Spinal cord (tissue), 10 donors: Measurements from ENCODE around the gene HPS5. TPM values are rescaled to one million over a fixed set of nuclear protein-coding genes. Genes with fewer than 3 reads are reported as not detected.
"Not testable (repeated sequence)": the region's sequence is repeated elsewhere in the genome, so short reads cannot be mapped to it uniquely, and the experiment has no call there.

Experiments used
- DNase-seq, 6 donors: peaks; one replicate each; pipeline versions ENCODE4 v3.0.0 to v3.0.0-alpha.2; 2013 to 2015; ENCODE audit warnings: low spot score in 6 of 6, low read depth in 4 of 6
- H3K27ac ChIP-seq: one replicate; pipeline ENCODE4 v1.5.1; 2013; ENCODE audit warnings: low read depth, low read length, control low read depth
- H3K27me3 ChIP-seq: one replicate; pipeline ENCODE4 v1.6.1; 2013; ENCODE audit warnings: low read length; ENCODE audit not compliant: control insufficient read depth, insufficient read depth
- H3K36me3 ChIP-seq: one replicate; pipeline ENCODE4 v1.6.1; 2013; ENCODE audit warnings: low read length; ENCODE audit not compliant: control insufficient read depth, insufficient read depth
- H3K4me1 ChIP-seq: one replicate; pipeline ENCODE4 v1.6.1; 2013; ENCODE audit warnings: low read length; ENCODE audit not compliant: control insufficient read depth, insufficient read depth
- H3K4me3 ChIP-seq: one replicate; pipeline ENCODE4 v1.5.1; 2013; ENCODE audit warnings: low read depth, low read length, control low read depth
- H3K9me3 ChIP-seq: one replicate; pipeline ENCODE4 v1.6.1; 2013; ENCODE audit warnings: low read length; ENCODE audit not compliant: control insufficient read depth, insufficient read depth
- WGBS: methylation state at CpG from one replicate; pipeline ENCODE4 v1.1.5; 2013; ENCODE audit warnings: missing lambda C conversion rate; ENCODE audit not compliant: insufficient coverage; 5-methylcytosine and 5-hydroxymethylcytosine counted together
- polyA plus RNA-seq, 2 donors: library from polyadenylated mRNA; unstranded; fragments of 120-200 nt; gene quantifications; one replicate each; pipeline ENCODE4 v1.2.1, GENCODE V29; 2013; ENCODE audit not compliant: insufficient read length in 2 of 2
- total RNA-seq, 2 donors: library from RNA; depleted of rRNA in 1 of 2; stranded (reverse); fragments of 120-200 nt in 1 of 2; fragments of >200 nt in 1 of 2; gene quantifications; one replicate each; pipeline versions ENCODE4 v1.2.3 to v1.2.4, GENCODE V29; 2013 to 2014
- donor health status: healthy.

HPS5 gene
- total and polyA plus RNA-seq, 4 donors, result 14.5 to 80.3 (median 27.5) TPM

DNA sequence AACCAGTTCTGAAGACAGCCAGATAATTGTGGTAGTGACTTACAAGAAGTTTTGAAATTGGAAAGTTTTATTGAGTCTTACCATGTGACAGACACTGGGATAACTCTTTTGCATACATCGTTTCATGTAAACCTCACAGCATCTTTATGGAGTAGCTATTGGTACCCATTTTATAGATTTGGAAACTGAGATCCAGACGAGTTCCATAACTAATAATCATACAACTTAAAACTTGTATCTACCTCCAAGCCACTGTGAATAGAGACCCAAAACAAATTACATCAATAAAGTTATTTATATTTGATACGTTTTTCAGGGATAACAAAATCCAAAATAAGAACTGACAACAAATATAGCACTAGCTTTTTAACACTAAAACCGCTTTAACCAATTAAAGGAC lies 36.7 kb upstream of the HPS5 start:
- Histone ChIP-seq H3K4me1 (no peaks in the 10 kb centered on the region), H3K27ac (no peak overlapping the region), H3K27me3 (no peaks in the 10 kb centered on the region), H3K36me3 (peaks cover 54% of the 10 kb centered on the region), H3K4me3 (no peak overlapping the region), H3K9me3 (no peaks in the 10 kb centered on the region)
- no peak for DNase-seq
- WGBS, result no CpG with 5 or more reads among the region's 4 CpGs

DNA sequence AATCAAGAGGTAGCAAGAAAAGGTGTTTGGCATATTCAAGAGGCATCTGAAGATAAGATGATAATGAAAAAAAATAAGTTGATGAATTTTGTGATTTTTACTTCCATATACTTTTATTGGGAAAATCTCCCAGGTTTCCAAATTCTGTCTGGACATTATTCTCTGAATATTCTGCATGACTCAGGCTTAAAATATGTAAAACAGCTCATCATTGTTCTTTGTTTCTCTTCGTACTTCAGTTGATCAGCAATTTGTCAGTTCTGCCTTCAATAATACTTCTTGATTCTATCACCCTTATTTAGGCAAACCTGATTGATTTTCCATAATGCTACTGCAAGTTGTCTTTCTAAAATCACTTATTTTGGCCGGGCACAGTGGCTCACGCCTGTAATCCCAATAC lies 30.6 kb upstream of the HPS5 start:
- Histone ChIP-seq H3K36me3 (peaks cover 40% of the 10 kb centered on the region), H3K27ac (no peak overlapping the region), H3K4me3 (no peak overlapping the region), H3K27me3 (no peaks in the 10 kb centered on the region), H3K9me3 (no peaks in the 10 kb centered on the region), H3K4me1 (no peaks in the 10 kb centered on the region)
- no peak for DNase-seq
- WGBS, result 89% methylated on average over 3 of the region's 3 CpGs

DNA sequence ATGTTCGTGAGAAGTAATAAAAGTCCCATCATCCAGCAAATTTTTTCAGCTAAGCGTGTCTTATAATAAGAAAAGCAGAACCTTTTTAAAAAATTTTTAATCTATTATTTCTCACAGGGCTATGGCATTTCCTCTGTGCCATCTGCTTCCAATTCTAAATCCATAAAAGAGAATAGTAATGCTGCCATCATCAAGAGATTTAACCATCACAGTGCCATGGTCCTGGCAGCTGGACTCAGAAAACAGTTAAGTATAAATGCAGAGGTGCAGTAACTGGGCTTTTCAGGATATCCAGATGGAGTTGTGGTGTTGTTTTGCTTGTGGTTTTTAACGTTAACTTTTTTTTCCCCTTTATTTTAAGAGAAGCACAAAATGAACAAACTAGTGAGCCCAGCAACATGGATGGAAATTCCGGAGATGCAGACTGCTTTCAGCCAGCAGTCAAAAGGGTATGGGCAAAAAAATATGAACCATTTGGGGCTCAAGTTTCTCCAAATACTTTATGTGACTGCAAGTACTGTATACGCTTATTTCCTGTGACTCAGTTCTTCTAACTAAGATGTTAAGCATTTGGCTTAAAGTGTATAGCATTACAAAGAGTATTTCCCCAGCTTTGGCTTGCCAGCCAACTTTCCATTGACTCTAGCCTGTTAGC lies 25.7 kb upstream of the HPS5 start:
- Histone ChIP-seq H3K4me3 (no peak overlapping the region), H3K9me3 (no peaks in the 10 kb centered on the region), H3K4me1 (no peaks in the 10 kb centered on the region), H3K27ac (no peak overlapping the region), H3K36me3 (peaks cover 40% of the 10 kb centered on the region), H3K27me3 (no peaks in the 10 kb centered on the region)
- no peak for DNase-seq
- WGBS, result 89% methylated on average over 1 of the region's 5 CpGs

DNA sequence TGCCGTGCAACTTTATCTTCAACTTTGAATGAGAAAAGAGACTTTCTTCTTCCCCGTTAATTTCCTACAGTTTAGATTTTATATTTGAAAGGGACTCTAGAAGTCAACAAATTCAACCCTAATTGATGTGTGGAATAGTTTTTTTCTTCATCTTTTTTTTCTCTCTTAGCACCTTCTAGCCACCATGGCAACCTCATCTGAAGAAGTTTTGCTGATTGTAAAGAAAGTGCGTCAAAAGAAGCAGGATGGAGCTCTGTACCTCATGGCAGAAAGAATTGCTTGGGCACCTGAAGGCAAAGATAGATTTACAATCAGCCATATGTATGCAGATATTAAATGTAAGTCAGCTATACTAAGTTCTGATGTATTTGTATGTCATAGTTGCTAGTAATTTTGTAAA lies 11.0 kb upstream of the HPS5 start:
- no peak overlapping the region for H3K27ac ChIP-seq
- no CpG with 5 or more reads among the region's 3 CpGs for WGBS
- peaks cover 29% of the 10 kb centered on the region for H3K36me3 ChIP-seq

DNA sequence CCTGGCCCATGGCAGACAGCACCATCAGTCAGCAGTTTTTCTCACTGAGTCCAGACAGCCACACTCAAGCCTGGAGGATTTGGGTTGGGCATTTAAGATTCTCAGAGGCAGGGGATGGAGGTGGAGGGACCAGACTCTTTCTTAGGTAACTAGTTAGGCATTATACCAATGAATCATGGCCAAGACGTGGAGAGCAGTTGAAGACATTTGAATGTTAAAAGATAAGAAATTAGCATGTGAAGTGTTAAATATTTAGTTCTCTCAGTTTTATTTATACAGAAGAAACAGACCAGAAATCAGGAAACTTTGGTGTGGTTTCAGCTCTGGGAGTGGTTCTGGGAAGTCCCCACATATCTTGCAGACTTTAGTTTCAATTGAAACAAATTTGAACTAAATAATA lies 10.4 kb upstream of the HPS5 start:
- Histone ChIP-seq H3K36me3 (peaks cover 34% of the 10 kb centered on the region), H3K9me3 (no peaks in the 10 kb centered on the region), H3K4me3 (no peak overlapping the region), H3K27ac (no peak overlapping the region), H3K4me1 (no peaks in the 10 kb centered on the region), H3K27me3 (no peaks in the 10 kb centered on the region)
- no CpG with 5 or more reads among the region's 1 CpG for WGBS
- DNase-seq, result no peak

More for the DNA sequence above, 11.0 kb upstream of the HPS5 start:
- H3K9me3 ChIP-seq, result no peaks in the 10 kb centered on the region
- no peaks in the 10 kb centered on the region for H3K27me3 ChIP-seq
- no peak for DNase-seq
- H3K4me3 ChIP-seq, result no peak overlapping the region
- no peaks in the 10 kb centered on the region for H3K4me1 ChIP-seq

DNA sequence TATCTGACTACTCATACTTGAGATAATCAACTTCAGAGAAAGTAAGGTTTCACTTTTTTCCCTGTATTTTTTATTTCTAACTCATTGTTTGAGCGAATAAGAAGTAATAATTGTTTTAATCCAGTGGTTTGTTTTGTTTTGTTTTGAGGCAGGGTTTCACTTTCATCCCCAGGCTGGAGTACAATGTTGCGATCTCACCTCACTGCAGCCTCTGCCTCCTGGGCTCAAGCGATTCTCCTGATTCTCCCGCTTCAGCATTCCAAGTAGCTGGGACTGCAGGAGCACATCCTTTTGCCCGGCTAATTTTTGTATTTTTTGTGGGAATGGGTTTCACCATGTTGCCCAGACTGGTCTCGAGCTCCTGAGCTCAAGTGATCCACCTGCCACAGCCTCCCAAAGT lies 9.0 kb upstream of the HPS5 start:
- no peak overlapping the region for H3K27ac ChIP-seq
- H3K36me3 ChIP-seq, result peaks cover 23% of the 10 kb centered on the region
- H3K4me1 ChIP-seq, result no peaks in the 10 kb centered on the region
- WGBS, result 72% methylated on average over 4 of the region's 6 CpGs
- no peak overlapping the region for H3K4me3 ChIP-seq
- no peaks in the 10 kb centered on the region for H3K27me3 ChIP-seq
- H3K9me3 ChIP-seq, result no peaks in the 10 kb centered on the region
- no peak for DNase-seq

DNA sequence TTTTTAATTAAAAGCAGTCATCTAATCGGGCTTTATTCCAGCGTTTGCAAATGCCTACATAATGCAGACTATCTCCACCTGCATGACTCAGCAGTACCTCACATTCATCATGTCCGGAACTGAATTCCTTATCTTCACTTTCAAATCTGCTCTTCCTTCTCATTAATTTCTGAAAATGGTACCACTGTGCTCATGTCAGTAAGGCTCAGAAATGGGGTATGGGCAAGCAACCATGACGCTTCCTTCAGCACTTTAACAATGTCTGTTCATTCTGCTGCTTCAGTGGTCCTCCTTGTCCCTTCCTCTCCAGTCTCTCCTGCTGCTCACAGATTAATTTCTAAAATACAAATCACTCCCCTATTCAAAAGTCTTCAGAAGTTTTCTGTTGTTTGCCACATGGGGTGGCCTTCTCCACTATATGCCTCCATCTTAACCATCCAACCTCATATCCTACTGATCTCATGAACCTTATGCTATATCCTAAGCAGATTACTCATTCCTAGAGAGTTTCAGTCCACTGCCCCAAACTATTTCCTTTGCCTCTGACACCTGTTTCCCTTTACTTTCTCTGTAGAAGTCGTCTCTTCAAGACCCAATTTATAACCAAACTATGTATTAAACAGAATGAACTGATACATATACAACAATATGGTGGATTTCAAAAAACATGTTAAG lies 7.4 kb upstream of the HPS5 start:
- no peaks in the 10 kb centered on the region for H3K27me3 ChIP-seq
- 86% methylated on average over 1 of the region's 5 CpGs for WGBS
- H3K9me3 ChIP-seq, result no peaks in the 10 kb centered on the region
- no peaks in the 10 kb centered on the region for H3K4me1 ChIP-seq
- no peak overlapping the region for H3K27ac ChIP-seq
- no peak overlapping the region for H3K4me3 ChIP-seq
- DNase-seq, result no peak
- H3K36me3 ChIP-seq, result peaks cover 23% of the 10 kb centered on the region

DNA sequence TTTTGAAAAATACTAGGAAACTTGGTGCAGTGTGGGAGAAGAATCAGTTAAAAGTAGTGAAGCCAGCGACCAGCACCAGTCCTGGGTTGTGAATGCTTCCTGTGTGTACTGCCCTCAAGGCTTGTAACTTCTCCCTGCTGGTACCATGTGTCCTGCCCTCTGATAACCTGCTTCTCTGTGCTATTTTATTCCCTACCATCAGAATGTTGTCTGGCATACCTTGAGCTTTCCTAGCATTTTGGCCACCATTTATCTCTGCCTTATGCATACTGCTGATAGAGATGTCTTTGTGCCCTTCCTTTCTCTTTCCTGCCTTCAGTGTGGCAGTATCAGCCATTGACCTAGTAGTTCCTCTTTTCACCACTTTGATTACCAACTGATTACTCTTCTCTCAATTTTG lies 2.4 kb upstream of the HPS5 start:
- no peaks in the 10 kb centered on the region for H3K27me3 ChIP-seq
- 60% methylated on average over 1 of the region's 1 CpG for WGBS
- H3K4me1 ChIP-seq, result peaks cover 7% of the 10 kb centered on the region
- H3K36me3 ChIP-seq, result peaks cover 11% of the 10 kb centered on the region
- no peaks in the 10 kb centered on the region for H3K9me3 ChIP-seq
- H3K27ac ChIP-seq, result no peak overlapping the region
- no peak for DNase-seq
- no peak overlapping the region for H3K4me3 ChIP-seq

DNA sequence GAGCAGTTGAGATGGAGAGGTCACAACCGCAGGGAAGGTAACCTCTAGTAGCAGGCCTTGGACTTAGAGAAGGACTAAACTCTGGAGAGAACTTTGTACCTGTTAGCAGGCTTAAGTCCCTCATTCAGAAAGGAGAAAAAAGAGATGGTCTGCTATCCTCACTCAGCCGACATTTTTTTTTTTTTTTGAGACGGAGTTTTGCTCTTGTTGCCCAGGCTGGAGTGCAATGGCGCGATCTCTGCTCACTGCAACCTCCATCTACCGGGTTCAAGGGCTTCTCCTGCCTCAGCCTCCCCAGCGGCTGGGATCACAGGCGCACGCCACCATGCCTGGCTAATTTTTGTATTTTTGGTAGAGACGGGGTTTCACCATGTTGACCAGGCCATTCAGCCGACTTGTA lies 1.9 kb upstream of the HPS5 start:
- not testable (repeated sequence) for H3K4me1 ChIP-seq
- 94% methylated on average over 6 of the region's 11 CpGs for WGBS
- peaks cover 11% of the 10 kb centered on the region for H3K36me3 ChIP-seq

More for the DNA sequence above, 1.9 kb upstream of the HPS5 start:
- H3K4me3 ChIP-seq, H3K27ac ChIP-seq, DNase-seq, H3K9me3 ChIP-seq, H3K27me3 ChIP-seq: not testable (repeated sequence)
